SK-N-DZ (cell line): ENCODE measurements around the gene TRUB1.

Source experiments
- small RNA-seq, 2 experiments: library from RNA; depleted of rRNA; stranded (forward); fragments of <200 nt; gene quantifications; one replicate each; pipeline ENCODE3, GENCODE V24; 2014

TRUB1 gene

Small RNA genes lying within 50 kb of the gene (small RNA-seq; reads per million reads assigned to genes)
- 0 reads per million in 2 experiments for gene RNU6-1121P
